Measurements from ENCODE around the gene CDK10. TPM values are rescaled to one million over a fixed set of nuclear protein-coding genes. Genes with fewer than 3 reads are reported as not detected.

The CDK10 gene
- total and polyA plus RNA-seq, 7 donors = 17.8 to 96.0 (median 36.0) TPM

DNA sequence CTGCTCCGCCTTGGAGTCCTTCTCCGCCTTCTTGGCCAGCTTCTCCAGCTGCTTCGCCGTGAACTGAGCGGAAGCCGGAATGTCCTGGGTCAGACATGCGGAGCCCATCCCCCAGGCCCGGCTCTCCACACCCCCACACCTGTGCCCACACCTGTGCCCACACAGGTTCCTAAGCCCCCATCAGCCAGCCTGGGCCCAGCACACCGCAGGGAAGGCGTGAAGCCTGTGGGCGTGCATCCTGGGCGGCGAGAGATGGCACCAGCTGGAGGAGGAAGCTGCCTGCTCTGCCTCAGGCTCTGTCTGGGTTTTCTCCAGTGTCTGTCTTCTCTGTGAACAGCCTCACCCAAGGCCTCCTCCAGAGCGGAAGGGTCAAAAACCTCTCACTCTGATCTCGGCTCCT, 34.9 kb upstream of the CDK10 start:
- H3K4me1 ChIP-seq = peaks cover 0 to 8% (median 7%) of the 10 kb centered on the region in 4 donors
- no peak overlapping the region for H3K4me3 ChIP-seq
- no peak overlapping the region for H3K27ac ChIP-seq
- peaks cover 0 to 42% (median 8%) of the 10 kb centered on the region in 4 donors for H3K36me3 ChIP-seq
- intact Hi-C loops (cut with DNase I) = no loop called here
- TF ChIP-seq EP300 (IDR thresholded peaks at IDR 0.05) (no peak), POLR2AphosphoS5 (IDR thresholded peaks at IDR 0.05) (no peak), POLR2A (IDR thresholded peaks at IDR 0.05) (no peak)
- TF ChIP-seq, protein P1, sequence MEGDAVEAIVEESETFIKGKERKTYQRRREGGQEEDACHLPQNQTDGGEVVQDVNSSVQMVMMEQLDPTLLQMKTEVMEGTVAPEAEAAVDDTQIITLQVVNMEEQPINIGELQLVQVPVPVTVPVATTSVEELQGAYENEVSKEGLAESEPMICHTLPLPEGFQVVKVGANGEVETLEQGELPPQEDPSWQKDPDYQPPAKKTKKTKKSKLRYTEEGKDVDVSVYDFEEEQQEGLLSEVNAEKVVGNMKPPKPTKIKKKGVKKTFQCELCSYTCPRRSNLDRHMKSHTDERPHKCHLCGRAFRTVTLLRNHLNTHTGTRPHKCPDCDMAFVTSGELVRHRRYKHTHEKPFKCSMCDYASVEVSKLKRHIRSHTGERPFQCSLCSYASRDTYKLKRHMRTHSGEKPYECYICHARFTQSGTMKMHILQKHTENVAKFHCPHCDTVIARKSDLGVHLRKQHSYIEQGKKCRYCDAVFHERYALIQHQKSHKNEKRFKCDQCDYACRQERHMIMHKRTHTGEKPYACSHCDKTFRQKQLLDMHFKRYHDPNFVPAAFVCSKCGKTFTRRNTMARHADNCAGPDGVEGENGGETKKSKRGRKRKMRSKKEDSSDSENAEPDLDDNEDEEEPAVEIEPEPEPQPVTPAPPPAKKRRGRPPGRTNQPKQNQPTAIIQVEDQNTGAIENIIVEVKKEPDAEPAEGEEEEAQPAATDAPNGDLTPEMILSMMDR (IDR thresholded peaks at IDR 0.05) = no peak
- 93% methylated on average over 15 of the region's 15 CpGs for WGBS, 2 donors
- no peaks in the 10 kb centered on the region for H3K27me3 ChIP-seq
- no peak for DNase-seq
- H3K9me3 ChIP-seq = no peaks in the 10 kb centered on the region

DNA sequence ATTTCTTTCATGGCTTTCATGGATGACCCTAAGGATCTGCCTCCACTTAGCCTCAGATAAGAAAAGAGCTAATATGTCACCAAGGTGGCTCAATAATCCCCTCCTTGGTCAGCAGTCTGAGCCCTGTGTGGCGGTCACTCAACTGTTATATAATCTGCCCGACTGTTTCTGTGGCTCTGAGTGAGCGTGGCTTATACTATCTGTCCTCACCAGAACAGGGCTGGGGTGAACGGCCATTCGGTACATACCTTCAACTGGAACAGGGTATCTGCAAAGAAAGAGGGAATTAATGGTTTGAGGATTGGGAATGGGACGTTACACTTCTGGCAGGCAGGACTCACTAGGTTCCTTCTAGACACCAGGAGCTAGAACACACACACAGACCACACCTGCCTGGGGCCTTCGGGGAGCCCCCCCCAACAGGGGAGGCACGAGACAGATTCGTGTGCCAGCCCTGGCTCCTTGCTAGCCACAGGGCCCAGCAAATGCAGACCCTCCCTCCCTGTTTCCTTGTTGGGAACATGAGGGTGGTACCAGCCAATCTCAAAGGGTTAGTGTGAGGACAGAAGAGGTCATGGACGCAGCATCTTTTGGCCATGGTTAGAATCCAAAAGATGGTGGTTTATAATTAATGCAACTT, 32.7 kb upstream of the CDK10 start:
- intact Hi-C loops (cut with DNase I) = no loop called here
- H3K36me3 ChIP-seq = peaks cover 0 to 27% (median 0%) of the 10 kb centered on the region in 4 donors
- H3K9me3 ChIP-seq = no peaks in the 10 kb centered on the region
- WGBS, 2 donors = 91% methylated on average over 10 of the region's 10 CpGs
- H3K4me3 ChIP-seq = no peak overlapping the region
- no peaks in the 10 kb centered on the region for H3K27me3 ChIP-seq
- no peak for DNase-seq
- TF ChIP-seq, protein P1 (IDR thresholded peaks at IDR 0.05) = no peak
- TF ChIP-seq POLR2AphosphoS5 (IDR thresholded peaks at IDR 0.05) = no peak
- no peak for TF ChIP-seq POLR2A (IDR thresholded peaks at IDR 0.05)
- no peak for TF ChIP-seq EP300 (IDR thresholded peaks at IDR 0.05)
- peaks cover 0 to 23% (median 18%) of the 10 kb centered on the region in 4 donors for H3K4me1 ChIP-seq
- no peak overlapping the region for H3K27ac ChIP-seq

DNA sequence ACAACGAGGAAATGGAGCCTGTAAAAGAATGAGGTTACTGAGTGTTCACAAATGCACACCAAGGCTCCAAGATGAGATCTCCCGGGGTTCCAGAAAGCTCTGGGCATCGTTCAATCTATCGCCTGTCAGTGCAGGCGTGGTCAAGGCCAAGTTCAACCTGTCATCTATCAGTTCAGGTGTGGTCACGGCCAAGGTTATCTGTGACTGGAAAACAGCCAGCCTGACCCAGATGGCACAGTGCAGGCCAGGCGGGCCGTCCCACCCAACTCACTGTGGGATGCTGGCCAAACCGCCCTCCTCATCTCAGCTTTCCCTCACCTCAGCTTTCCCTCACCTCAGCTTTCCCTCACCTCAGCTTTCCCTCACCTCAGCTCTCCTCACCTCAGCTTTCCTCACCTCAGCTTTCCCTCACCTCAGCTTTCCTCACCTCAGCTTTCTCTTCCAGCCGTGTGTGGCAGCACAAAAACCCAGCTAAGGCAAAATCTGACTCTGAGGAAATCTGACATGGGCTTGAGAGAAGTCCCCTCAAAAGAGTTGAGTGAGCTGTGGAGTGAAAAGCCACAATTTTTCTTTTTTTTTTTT, 31.3 kb upstream of the CDK10 start:
- intact Hi-C loops (cut with DNase I) = loop anchor here (5.0 kb wide), 1 partner anchor 67 kb away; the partner anchor contains the start of genes VPS9D1 and ZNF276
- TF ChIP-seq POLR2AphosphoS5 (IDR thresholded peaks at IDR 0.05) (no peak), POLR2A (IDR thresholded peaks at IDR 0.05) (no peak), EP300 (IDR thresholded peaks at IDR 0.05) (no peak)
- TF ChIP-seq, protein P1 (IDR thresholded peaks at IDR 0.05) = no peak
- DNase-seq = no peak
- no peaks in the 10 kb centered on the region for H3K9me3 ChIP-seq
- 54 to 82% methylated on average over 10 of the region's 10 CpGs for WGBS, 2 donors
- no peak overlapping the region for H3K27ac ChIP-seq
- no peaks in the 10 kb centered on the region for H3K27me3 ChIP-seq
- H3K4me1 ChIP-seq = peaks cover 0 to 28% (median 23%) of the 10 kb centered on the region in 4 donors
- H3K36me3 ChIP-seq = peaks cover 0 to 19% (median 0%) of the 10 kb centered on the region in 4 donors
- H3K4me3 ChIP-seq = no peak overlapping the region

DNA sequence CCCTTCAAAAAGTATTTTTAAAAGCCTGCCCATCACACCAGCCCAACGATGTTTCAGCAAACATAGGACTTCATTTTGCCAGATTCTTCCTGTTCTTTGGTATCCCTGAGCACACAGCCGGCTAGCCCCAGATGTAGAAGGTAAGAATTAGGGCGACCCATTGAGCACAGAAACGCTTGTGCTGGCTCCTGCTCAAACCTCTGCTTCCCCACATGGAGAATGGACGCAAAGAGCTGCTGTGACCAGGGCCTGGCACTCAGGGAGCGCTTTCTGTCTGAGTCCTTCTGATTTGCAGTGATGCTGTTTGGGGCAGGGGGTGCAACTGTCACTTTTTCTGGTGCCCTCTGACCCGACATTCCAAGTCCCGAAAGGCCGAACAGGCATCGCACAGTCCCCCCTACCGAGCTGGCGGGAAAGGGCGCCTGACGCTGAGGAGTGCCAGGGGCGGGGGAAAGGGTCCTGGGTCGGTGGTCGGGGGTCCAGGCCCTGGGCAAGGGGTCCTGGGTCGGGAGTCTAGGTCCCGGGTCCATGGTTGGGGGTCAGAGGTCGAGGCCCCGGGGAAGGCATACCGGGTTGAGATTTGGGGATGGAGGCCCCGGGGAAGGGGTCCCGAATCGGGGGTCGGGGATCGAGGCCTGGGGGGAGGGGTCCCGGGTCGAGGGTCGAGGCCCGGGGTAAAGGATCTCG, 29.9 kb upstream of the CDK10 start:
- H3K4me1 ChIP-seq = peaks cover 0 to 28% (median 23%) of the 10 kb centered on the region in 4 donors
- H3K9me3 ChIP-seq = no peaks in the 10 kb centered on the region
- no peak for DNase-seq
- H3K4me3 ChIP-seq = peak overlapping the region; percentile 93 to 99 (median 97)
- TF ChIP-seq POLR2A (IDR thresholded peaks at IDR 0.05) = no peak
- TF ChIP-seq, protein P1 (IDR thresholded peaks at IDR 0.05) = no peak
- no peak for TF ChIP-seq POLR2AphosphoS5 (IDR thresholded peaks at IDR 0.05)
- TF ChIP-seq EP300 (IDR thresholded peaks at IDR 0.05) = no peak
- H3K27ac ChIP-seq = peak overlapping the region; percentile 83 to 86 (median 84)
- H3K36me3 ChIP-seq = peaks cover 0 to 15% (median 0%) of the 10 kb centered on the region in 4 donors
- intact Hi-C loops (cut with DNase I) = loop anchor here (2.0 to 5.0 kb wide), 2 partner anchors 66 to 96 kb away; partner anchors contain the start of genes RPL13, VPS9D1 and ZNF276
- H3K27me3 ChIP-seq = no peaks in the 10 kb centered on the region
- 36 to 39% methylated on average over 32 of the region's 32 CpGs for WGBS, 2 donors
